ENCODE data around the gene TTC33.
"Not testable (repeated sequence)": the region's sequence is repeated elsewhere in the genome, so short reads cannot be mapped to it uniquely, and the experiment has no call there.

Gene TTC33

GRCh38 chr5:40754381-40755092, 1.2 kb downstream of the TTC33 start:
- no peaks in the 10 kb centered on the region for H3K9me3 ChIP-seq (ENCODE audit: control insufficient read depth, insufficient read depth, low read length)
- no CpG with 5 or more reads among the region's 6 CpGs for WGBS (ENCODE audit: insufficient coverage, insufficient read length)
- DNase-seq (ENCODE audit: low read depth, low spot score), result no peak
- no peaks in the 10 kb centered on the region for H3K4me1 ChIP-seq (ENCODE audit: control insufficient read depth, insufficient read depth, low read length)
- H3K4me3 ChIP-seq (ENCODE audit: low read length), result no peak overlapping the region; the same call in 1 of the 2 replicates
- no peak overlapping the region for H3K27ac ChIP-seq (ENCODE audit: low read length)
- H3K36me3 ChIP-seq (ENCODE audit: control insufficient read depth, insufficient read depth, low read length), result no peaks in the 10 kb centered on the region
- H3K27me3 ChIP-seq (ENCODE audit: control insufficient read depth, insufficient read depth, low read length), result no peaks in the 10 kb centered on the region

GRCh38 chr5:40746703-40747102, 9.1 kb downstream of the TTC33 start:
- Histone ChIP-seq H3K27me3 (ENCODE audit: control insufficient read depth, insufficient read depth, low read length) (no peaks in the 10 kb centered on the region), H3K9me3 (ENCODE audit: control insufficient read depth, insufficient read depth, low read length) (no peaks in the 10 kb centered on the region), H3K4me1 (ENCODE audit: control insufficient read depth, insufficient read depth, low read length) (no peaks in the 10 kb centered on the region), H3K27ac (ENCODE audit: low read length) (no peak overlapping the region), H3K4me3 (ENCODE audit: low read length) (no peak overlapping the region), H3K36me3 (ENCODE audit: control insufficient read depth, insufficient read depth, low read length) (no peaks in the 10 kb centered on the region)
- no peak for DNase-seq (ENCODE audit: low read depth, low spot score)
- 100% methylated on average over 1 of the region's 4 CpGs for whole genome bisulfite sequencing (ENCODE audit: insufficient coverage, insufficient read length)

GRCh38 chr5:40743771-40744170, 12.0 kb downstream of the TTC33 start:
- Histone ChIP-seq H3K9me3 (ENCODE audit: control insufficient read depth, insufficient read depth, low read length) (no peaks in the 10 kb centered on the region), H3K27me3 (ENCODE audit: control insufficient read depth, insufficient read depth, low read length) (no peaks in the 10 kb centered on the region), H3K4me3 (ENCODE audit: low read length) (no peak overlapping the region), H3K36me3 (ENCODE audit: control insufficient read depth, insufficient read depth, low read length) (no peaks in the 10 kb centered on the region), H3K27ac (ENCODE audit: low read length) (no peak overlapping the region), H3K4me1 (ENCODE audit: control insufficient read depth, insufficient read depth, low read length) (no peaks in the 10 kb centered on the region)
- DNase-seq (ENCODE audit: low read depth, low spot score), result no peak
- no CpG with 5 or more reads among the region's 2 CpGs for WGBS (ENCODE audit: insufficient coverage, insufficient read length)

GRCh38 chr5:40738502-40738901, 17.3 kb downstream of the TTC33 start:
- Histone ChIP-seq H3K9me3 (ENCODE audit: control insufficient read depth, insufficient read depth, low read length) (no peaks in the 10 kb centered on the region), H3K36me3 (ENCODE audit: control insufficient read depth, insufficient read depth, low read length) (no peaks in the 10 kb centered on the region), H3K27me3 (ENCODE audit: control insufficient read depth, insufficient read depth, low read length) (no peaks in the 10 kb centered on the region), H3K4me3 (ENCODE audit: low read length) (no peak overlapping the region), H3K27ac (ENCODE audit: low read length) (no peak overlapping the region), H3K4me1 (ENCODE audit: control insufficient read depth, insufficient read depth, low read length) (no peaks in the 10 kb centered on the region)
- DNase-seq (ENCODE audit: low read depth, low spot score), result no peak

GRCh38 chr5:40736103-40736875, 19.5 kb downstream of the TTC33 start:
- Histone ChIP-seq H3K4me3 (ENCODE audit: low read length) (no peak overlapping the region), H3K4me1 (ENCODE audit: control insufficient read depth, insufficient read depth, low read length) (no peaks in the 10 kb centered on the region), H3K9me3 (ENCODE audit: control insufficient read depth, insufficient read depth, low read length) (no peaks in the 10 kb centered on the region), H3K36me3 (ENCODE audit: control insufficient read depth, insufficient read depth, low read length) (no peaks in the 10 kb centered on the region), H3K27ac (ENCODE audit: low read length) (no peak overlapping the region), H3K27me3 (ENCODE audit: control insufficient read depth, insufficient read depth, low read length) (no peaks in the 10 kb centered on the region)
- no peak for DNase-seq (ENCODE audit: low read depth, low spot score)
- WGBS (ENCODE audit: insufficient coverage, insufficient read length), result no CpG with 5 or more reads among the region's 1 CpG

- Histone ChIP-seq H3K27me3 (ENCODE audit: control insufficient read depth, insufficient read depth, low read length) (no peaks in the 10 kb centered on the region), H3K9me3 (ENCODE audit: control insufficient read depth, insufficient read depth, low read length) (no peaks in the 10 kb centered on the region), H3K4me1 (ENCODE audit: control insufficient read depth, insufficient read depth, low read length) (no peaks in the 10 kb centered on the region), H3K27ac (ENCODE audit: low read length) (no peak overlapping the region), H3K4me3 (ENCODE audit: low read length) (no peak overlapping the region), H3K36me3 (ENCODE audit: control insufficient read depth, insufficient read depth, low read length) (no peaks in the 10 kb centered on the region)
- DNase-seq (ENCODE audit: low read depth, low spot score), result no peak
Measured at GRCh38 chr5:40735609-40736008, 20.2 kb downstream of the TTC33 start.

- DNase-seq (ENCODE audit: low read depth, low spot score), result no peak
- no peaks in the 10 kb centered on the region for H3K27me3 ChIP-seq (ENCODE audit: control insufficient read depth, insufficient read depth, low read length)
- no CpG with 5 or more reads among the region's 2 CpGs for WGBS (ENCODE audit: insufficient coverage, insufficient read length)
- no peak overlapping the region for H3K4me3 ChIP-seq (ENCODE audit: low read length)
- H3K4me1 ChIP-seq (ENCODE audit: control insufficient read depth, insufficient read depth, low read length), result no peaks in the 10 kb centered on the region
- no peak overlapping the region for H3K27ac ChIP-seq (ENCODE audit: low read length)
- no peaks in the 10 kb centered on the region for H3K36me3 ChIP-seq (ENCODE audit: control insufficient read depth, insufficient read depth, low read length)
- H3K9me3 ChIP-seq (ENCODE audit: control insufficient read depth, insufficient read depth, low read length), result no peaks in the 10 kb centered on the region
Measured at GRCh38 chr5:40734986-40735385, 20.8 kb downstream of the TTC33 start.

GRCh38 chr5:40733879-40734563, 21.7 kb downstream of the TTC33 start:
- no CpG with 5 or more reads among the region's 3 CpGs for WGBS (ENCODE audit: insufficient coverage, insufficient read length)
- H3K4me1 ChIP-seq (ENCODE audit: control insufficient read depth, insufficient read depth, low read length), result no peaks in the 10 kb centered on the region
- H3K36me3 ChIP-seq (ENCODE audit: control insufficient read depth, insufficient read depth, low read length), result no peaks in the 10 kb centered on the region
- H3K4me3 ChIP-seq (ENCODE audit: low read length), result no peak overlapping the region
- no peak for DNase-seq (ENCODE audit: low read depth, low spot score)
- no peaks in the 10 kb centered on the region for H3K9me3 ChIP-seq (ENCODE audit: control insufficient read depth, insufficient read depth, low read length)
- H3K27ac ChIP-seq (ENCODE audit: low read length), result no peak overlapping the region
- H3K27me3 ChIP-seq (ENCODE audit: control insufficient read depth, insufficient read depth, low read length), result no peaks in the 10 kb centered on the region

GRCh38 chr5:40733434-40733833, 22.3 kb downstream of the TTC33 start:
- no peak overlapping the region for H3K4me3 ChIP-seq (ENCODE audit: low read length)
- WGBS (ENCODE audit: insufficient coverage, insufficient read length), result no CpG with 5 or more reads among the region's 2 CpGs
- H3K27ac ChIP-seq (ENCODE audit: low read length), result no peak overlapping the region
- DNase-seq (ENCODE audit: low read depth, low spot score), result no peak
- H3K36me3 ChIP-seq (ENCODE audit: control insufficient read depth, insufficient read depth, low read length), result no peaks in the 10 kb centered on the region
- no peaks in the 10 kb centered on the region for H3K9me3 ChIP-seq (ENCODE audit: control insufficient read depth, insufficient read depth, low read length)
- no peaks in the 10 kb centered on the region for H3K27me3 ChIP-seq (ENCODE audit: control insufficient read depth, insufficient read depth, low read length)
- H3K4me1 ChIP-seq (ENCODE audit: control insufficient read depth, insufficient read depth, low read length), result no peaks in the 10 kb centered on the region

GRCh38 chr5:40722497-40722911, 33.3 kb downstream of the TTC33 start:
- H3K9me3 ChIP-seq (ENCODE audit: control insufficient read depth, insufficient read depth, low read length); H3K4me1 ChIP-seq (ENCODE audit: control insufficient read depth, insufficient read depth, low read length); H3K27ac ChIP-seq (ENCODE audit: low read length); H3K36me3 ChIP-seq (ENCODE audit: control insufficient read depth, insufficient read depth, low read length); H3K4me3 ChIP-seq (ENCODE audit: low read length); H3K27me3 ChIP-seq (ENCODE audit: control insufficient read depth, insufficient read depth, low read length); DNase-seq (ENCODE audit: low read depth, low spot score): not testable (repeated sequence)
- WGBS (ENCODE audit: insufficient coverage, insufficient read length), result no CpG with 5 or more reads among the region's 37 CpGs
